Measurements from ENCODE around the gene FGF12.

- TF ChIP-seq CTCF (IDR thresholded peaks at IDR 0.05; ENCODE audit: low read depth, low read length, poor library complexity, severe bottlenecking): no peak
- no peak for TF ChIP-seq EZH2phosphoT487 (IDR thresholded peaks at IDR 0.05; ENCODE audit: borderline replicate concordance, low read length)
These were observed 511.3 kb downstream of the FGF12 start for GRCh38 chr3:192216067-192216466.

All from DOHH2 (cell line).